Measurements from ENCODE around the gene BNC2.

Gene BNC2

GRCh38 chr9:16572005-16572734 lies 298.3 kb downstream of the BNC2 start:
- Histone ChIP-seq H3K4me3 (ENCODE audit: low read depth, low read length) (no peak overlapping the region), H3K9me3 (ENCODE audit: control insufficient read depth, insufficient read depth, low read depth, low read length) (no peaks in the 10 kb centered on the region), H3K27ac (ENCODE audit: extremely low read depth, low read depth, low read length) (no peak overlapping the region), H3K36me3 (ENCODE audit: control insufficient read depth in 2 of 2, insufficient read depth in 1 of 2, low read length in 2 of 2) (no peaks in the 10 kb centered on the region), H3K4me1 (ENCODE audit: control insufficient read depth, insufficient read depth, low read length) (peaks cover 19% of the 10 kb centered on the region)
- ChIA-PET CTCF (no interaction called here), POLR2A (no interaction called here)
- TF ChIP-seq ZNF274 (IDR thresholded peaks at IDR 0.05; ENCODE audit: low read length) (no peak), ZNF274 (tag by site-specific recombination; IDR thresholded peaks at IDR 0.05; ENCODE audit: borderline replicate concordance) (no peak), ZNF174 (tag by site-specific recombination; IDR thresholded peaks at IDR 0.05) (no peak), ZNF354C (tag by site-specific recombination; IDR thresholded peaks at IDR 0.05; ENCODE audit: borderline replicate concordance, low read depth) (no peak), ZNF140 (tag by site-specific recombination; IDR thresholded peaks at IDR 0.05) (no peak), ZBTB7A (tag by site-specific recombination; IDR thresholded peaks at IDR 0.05; ENCODE audit: low read depth) (no peak), PRDM4 (tag by site-specific recombination; IDR thresholded peaks at IDR 0.05) (no peak), ZNF596 (tag by site-specific recombination; IDR thresholded peaks at IDR 0.05) (no peak), ZNF830 (tag by site-specific recombination; IDR thresholded peaks at IDR 0.05; ENCODE audit: low read depth) (no peak), ZNF677 (tag by site-specific recombination; IDR thresholded peaks at IDR 0.05) (no peak), PRDM1 (tag by site-specific recombination; IDR thresholded peaks at IDR 0.05) (no peak), ZBTB21 (tag by site-specific recombination; IDR thresholded peaks at IDR 0.05) (no peak), ZNF670 (tag by site-specific recombination; IDR thresholded peaks at IDR 0.05; ENCODE audit: low read depth) (no peak)

- Histone ChIP-seq H3K4me1 (ENCODE audit: control insufficient read depth, insufficient read depth, low read length) (peaks cover 21% of the 10 kb centered on the region), H3K27ac (ENCODE audit: extremely low read depth, low read depth, low read length) (no peak overlapping the region), H3K4me3 (ENCODE audit: low read depth, low read length) (no peak overlapping the region), H3K36me3 (ENCODE audit: control insufficient read depth in 2 of 2, insufficient read depth in 1 of 2, low read length in 2 of 2) (no peaks in the 10 kb centered on the region), H3K9me3 (ENCODE audit: control insufficient read depth, insufficient read depth, low read depth, low read length) (no peaks in the 10 kb centered on the region)
- ChIA-PET POLR2A (no interaction called here), CTCF (no interaction called here)
- TF ChIP-seq ZNF157 (tag by site-specific recombination; IDR thresholded peaks at IDR 0.05) (no peak), FEZF1 (tag by site-specific recombination; IDR thresholded peaks at IDR 0.05) (peak; percentile 55; the same call in 1 of the 2 replicates), ZNF169 (tag by site-specific recombination; IDR thresholded peaks at IDR 0.05) (no peak), PRDM6 (tag by site-specific recombination; IDR thresholded peaks at IDR 0.05) (peak; percentile 39), ZNF521 (tag by site-specific recombination; IDR thresholded peaks at IDR 0.05) (no peak), ZBTB8A (tag by site-specific recombination; IDR thresholded peaks at IDR 0.05) (no peak), ZNF138 (tag by site-specific recombination; IDR thresholded peaks at IDR 0.05; ENCODE audit: borderline replicate concordance) (no peak), ZNF76 (tag by site-specific recombination; IDR thresholded peaks at IDR 0.05; ENCODE audit: borderline replicate concordance, low read depth) (no peak), PRDM4 (tag by site-specific recombination; IDR thresholded peaks at IDR 0.05) (0 out of 2 replicates have a peak, but pooled peaks have one; percentile 10), SALL2 (tag by site-specific recombination; IDR thresholded peaks at IDR 0.05; ENCODE audit: borderline replicate concordance) (no peak), ZNF148 (tag by site-specific recombination; IDR thresholded peaks at IDR 0.05; ENCODE audit: borderline replicate concordance) (no peak), ZNF843 (tag by site-specific recombination; IDR thresholded peaks at IDR 0.05) (peak; percentile 68), ZNF391 (tag by site-specific recombination; IDR thresholded peaks at IDR 0.05; ENCODE audit: borderline replicate concordance, low read depth) (no peak)
Measured at GRCh38 chr9:16571127-16571802, 299.2 kb downstream of the BNC2 start.

Data from HEK293 (cell line).